B cell (primary cell): ENCODE results near the gene EXD3. TPM values are rescaled to one million over a fixed set of nuclear protein-coding genes. Genes with fewer than 3 reads are reported as not detected.

ENCODE experiments used
- ATAC-seq: fragments of 200-7000 bp; cut with Tn5 transposase; one replicate; pipeline ENCODE4 v1.10.0; 2021; ENCODE audit warnings: low read depth, mild to moderate bottlenecking, moderate number of reproducible peaks, moderate library complexity
- CTCF ChIA-PET: fragments of 350-600 bp; sonication (Branson Sonifier 250); formaldehyde crosslinking; loops from one replicate; lab custom pipeline; 2021; ENCODE audit warnings: antibody characterized with exemption, inconsistent platforms; lab: Charles Lee
- POLR2A ChIA-PET: fragments of 350-600 bp; sonication (Branson Sonifier 250); formaldehyde crosslinking; loops from one replicate; lab custom pipeline; 2021; ENCODE audit warnings: antibody characterized with exemption; lab: Charles Lee
- DNase-seq: peaks from one replicate; pipeline ENCODE4 v3.0.0; 2013
- H2AFZ ChIP-seq: 2 replicates; pipeline ENCODE4 v1.6.1; 2012; ENCODE audit warnings: mild to moderate bottlenecking, low read depth, low read length; ENCODE audit not compliant: insufficient read depth, poor library complexity, severe bottlenecking
- H3K27ac ChIP-seq, 2 donors: 1 replicate in 1 of 2; 2 replicates in 1 of 2; pipeline ENCODE4 v1.5.1; 2012 to 2013; ENCODE audit warnings: low read length in 2 of 2, mild to moderate bottlenecking in 2 of 2, moderate library complexity in 1 of 2
- H3K27me3 ChIP-seq, 4 experiments: fragments of 200-600 bp in 1 of 4; sonication (generic) in 1 of 4; replicated peaks in 1 of 4; 1 replicate in 2 of 4; 2 replicates in 2 of 4; pipeline versions ENCODE4 v1.6.1 to v1.7.0; 2013 to 2016; ENCODE audit warnings: low read length in 3 of 4, mild to moderate bottlenecking in 2 of 4, mixed read lengths in 1 of 4, moderate library complexity in 1 of 4; ENCODE audit not compliant: insufficient read depth in 4 of 4, control insufficient read depth in 3 of 4; ENCODE audit errors: control extremely low read depth in 1 of 4
- H3K36me3 ChIP-seq, 2 experiments: replicated peaks in 1 of 2; 1 replicate in 1 of 2; 2 replicates in 1 of 2; pipeline versions ENCODE4 v1.6.1 to v1.7.1; 2013; ENCODE audit warnings: low read length in 1 of 2; ENCODE audit not compliant: insufficient read depth in 2 of 2, control insufficient read depth in 1 of 2; ENCODE audit errors: control extremely low read depth in 1 of 2, extremely low read depth in 1 of 2
- H3K4me1 ChIP-seq, 2 donors: fragments of 200-600 bp in 1 of 2; sonication (generic) in 1 of 2; 1 replicate in 1 of 2; 2 replicates in 1 of 2; pipeline versions ENCODE4 v1.5.1 to v1.6.1; 2013 to 2017; ENCODE audit warnings: low read length in 2 of 2; ENCODE audit not compliant: control insufficient read depth in 2 of 2, insufficient read depth in 2 of 2
- H3K4me2 ChIP-seq: replicated peaks from 2 replicates; pipeline ENCODE3; 2012; ENCODE audit warnings: mild to moderate bottlenecking, low read depth, low read length; ENCODE audit not compliant: poor library complexity, severe bottlenecking
- H3K4me3 ChIP-seq, 5 experiments: fragments of 200-600 bp in 1 of 5; sonication (generic) in 1 of 5; 1 replicate in 3 of 5; 2 replicates in 2 of 5; pipeline versions ENCODE4 v1.5.1 to v1.7.0; 2011 to 2016; ENCODE audit warnings: low read length in 4 of 5, mild to moderate bottlenecking in 4 of 5, low read depth in 2 of 5, control low read depth in 1 of 5, moderate library complexity in 1 of 5; ENCODE audit not compliant: insufficient read depth in 1 of 5; ENCODE audit errors: control extremely low read depth in 1 of 5, extremely low read depth in 1 of 5
- H3K79me2 ChIP-seq: fragments of 200-600 bp; sonication (generic); one replicate; pipeline ENCODE4 v1.6.0; 2016; ENCODE audit warnings: low read length; ENCODE audit not compliant: control insufficient read depth, insufficient read depth
- H3K9ac ChIP-seq: fragments of 200-600 bp; sonication (generic); 2 replicates; pipeline ENCODE4 v1.6.1; 2017; ENCODE audit warnings: mild to moderate bottlenecking, low read length, moderate library complexity
- H3K9me3 ChIP-seq, 3 donors: one replicate each; pipeline versions ENCODE4 v1.6.1 to v1.7.1; 2013; ENCODE audit warnings: low read length in 2 of 3; ENCODE audit not compliant: control insufficient read depth in 2 of 3, insufficient read depth in 1 of 3; ENCODE audit errors: control extremely low read depth in 1 of 3
- H4K20me1 ChIP-seq: 2 replicates; pipeline ENCODE4 v1.6.0; 2012; ENCODE audit warnings: mild to moderate bottlenecking, low read length; ENCODE audit not compliant: insufficient read depth, control insufficient read depth, poor library complexity, severe bottlenecking
- H3K27ac Mint-ChIP-seq: one replicate; pipeline ENCODE4 v1.8.0; 2021; ENCODE audit warnings: mixed read lengths
- H3K27me3 Mint-ChIP-seq: one replicate; pipeline ENCODE4 v1.8.0; 2021; ENCODE audit warnings: mixed read lengths
- H3K4me1 Mint-ChIP-seq: one replicate; pipeline ENCODE4 v1.8.0; 2021; ENCODE audit warnings: mixed read lengths
- H3K4me3 Mint-ChIP-seq: one replicate; pipeline ENCODE4 v1.8.0; 2021; ENCODE audit warnings: mixed read lengths
- H3K9me3 Mint-ChIP-seq: one replicate; pipeline ENCODE4 v1.8.0; 2022; ENCODE audit warnings: mixed read lengths; ENCODE audit not compliant: insufficient read depth
- EZH2 ChIP-seq: IDR thresholded peaks from 2 replicates; pipeline ENCODE4 v1.6.1; 2012; ENCODE audit warnings: borderline replicate concordance, low read depth, mild to moderate bottlenecking, moderate library complexity, low read length; ENCODE audit not compliant: insufficient read depth, poor library complexity, severe bottlenecking
- WGBS: methylation state at CpG from one replicate; pipeline ENCODE4 v1.1.5; 2013; ENCODE audit warnings: missing lambda C conversion rate; ENCODE audit not compliant: insufficient coverage; 5-methylcytosine and 5-hydroxymethylcytosine counted together
- intact Hi-C: fragments of 100-400 bp; cut with micrococcal nuclease; formaldehyde crosslinking; loops from one replicate; pipeline ENCODE4 v1.10.0; 2022
- polyA plus RNA-seq: library from polyadenylated mRNA; depleted of rRNA; stranded (reverse); fragments of >200 nt; gene quantifications from 2 replicates; pipeline ENCODE4 v1.2.3, GENCODE V29; 2012
- total RNA-seq, 2 donors: library from RNA; stranded (reverse); fragments of 120-200 nt in 1 of 2; gene quantifications; 1 replicate in 1 of 2; 2 replicates in 1 of 2; pipeline versions ENCODE4 v1.2.3 to v1.2.4, GENCODE V29; 2013 to 2022
- TF ChIP-seq, protein P1 (sequence below): fragments of 200-600 bp; IDR thresholded peaks from one replicate; pipeline ENCODE4 v1.8.0; 2022; ENCODE audit warnings: antibody characterized with exemption, mild to moderate bottlenecking

The EXD3 gene
- total and polyA plus RNA-seq, 2 donors (not counting 1 experiment from before 2014, with no cell fraction given): 22.5 to 23.7 TPM

DNA sequence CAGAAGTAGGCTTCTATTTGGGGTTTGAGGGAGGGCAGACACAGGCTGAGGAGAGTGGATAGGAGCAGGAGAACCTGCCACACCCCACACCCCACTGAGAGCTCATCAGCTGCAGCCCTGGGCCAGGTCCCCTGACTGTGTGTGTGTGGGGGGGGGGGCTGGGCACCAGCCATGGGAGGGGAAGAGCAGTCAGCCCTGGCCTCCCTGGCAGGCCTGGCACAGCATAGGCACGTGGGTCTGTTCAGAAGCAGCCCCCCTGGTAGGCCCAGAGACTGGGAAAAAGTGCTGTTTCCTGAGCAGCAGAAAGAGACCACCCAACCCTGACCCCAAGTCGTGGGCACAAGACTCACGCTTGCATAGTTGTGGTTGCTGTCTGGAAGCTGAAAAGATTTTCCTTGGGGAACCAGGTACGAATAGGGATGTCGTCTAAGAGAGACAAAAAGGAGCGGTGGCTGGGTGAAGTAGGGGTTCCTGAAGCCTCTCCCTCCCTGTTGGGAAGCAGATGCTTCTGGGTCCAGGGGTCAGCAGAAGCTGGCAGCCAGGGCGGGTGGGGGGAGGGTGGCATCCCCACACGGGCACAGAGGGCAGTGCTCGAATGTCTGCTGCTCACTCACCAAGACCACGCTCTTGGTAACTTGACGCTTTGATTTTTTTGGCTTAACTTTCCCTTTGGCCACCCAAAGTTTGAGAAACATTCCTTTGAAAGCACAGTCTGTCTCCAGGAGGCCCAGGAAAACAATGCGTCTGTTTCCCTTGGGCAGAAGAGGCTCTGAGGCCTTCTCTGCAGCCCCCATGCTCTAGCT, 33.3 kb upstream of the EXD3 start:
- Histone ChIP-seq H3K4me3 (no peak overlapping the region), H3K4me1 (peaks cover 56 to 69% of the 10 kb centered on the region in 2 donors), H3K9ac (no peak overlapping the region), H3K79me2 (peaks cover 6% of the 10 kb centered on the region), H2AFZ (no peak overlapping the region), H4K20me1 (peaks cover 16% of the 10 kb centered on the region), H3K36me3 (peaks cover 0 to 3% of the 10 kb centered on the region in 2 experiments), H3K27ac (no peak overlapping the region), H3K4me2 (no peak overlapping the region), H3K9me3 (peaks cover 0 to 6% (median 0%) of the 10 kb centered on the region in 3 donors), H3K27me3 (no peaks in the 10 kb centered on the region)
- WGBS: 79% methylated on average over 12 of the region's 12 CpGs
- Mint-ChIP-seq H3K9me3 (no peaks in the 10 kb centered on the region), H3K4me3 (peak overlapping the region; percentile 44), H3K27me3 (no peaks in the 10 kb centered on the region), H3K27ac (peak overlapping the region; percentile 6), H3K4me1 (peaks cover 37% of the 10 kb centered on the region)
- intact Hi-C loops: loop anchor here (10.0 kb wide), 1 partner anchor 661 kb away; the partner anchor contains the start of genes CCDC183 and TMEM141
- ATAC-seq (no peak), DNase-seq (peak; percentile 34)
- TF ChIP-seq, protein P1, sequence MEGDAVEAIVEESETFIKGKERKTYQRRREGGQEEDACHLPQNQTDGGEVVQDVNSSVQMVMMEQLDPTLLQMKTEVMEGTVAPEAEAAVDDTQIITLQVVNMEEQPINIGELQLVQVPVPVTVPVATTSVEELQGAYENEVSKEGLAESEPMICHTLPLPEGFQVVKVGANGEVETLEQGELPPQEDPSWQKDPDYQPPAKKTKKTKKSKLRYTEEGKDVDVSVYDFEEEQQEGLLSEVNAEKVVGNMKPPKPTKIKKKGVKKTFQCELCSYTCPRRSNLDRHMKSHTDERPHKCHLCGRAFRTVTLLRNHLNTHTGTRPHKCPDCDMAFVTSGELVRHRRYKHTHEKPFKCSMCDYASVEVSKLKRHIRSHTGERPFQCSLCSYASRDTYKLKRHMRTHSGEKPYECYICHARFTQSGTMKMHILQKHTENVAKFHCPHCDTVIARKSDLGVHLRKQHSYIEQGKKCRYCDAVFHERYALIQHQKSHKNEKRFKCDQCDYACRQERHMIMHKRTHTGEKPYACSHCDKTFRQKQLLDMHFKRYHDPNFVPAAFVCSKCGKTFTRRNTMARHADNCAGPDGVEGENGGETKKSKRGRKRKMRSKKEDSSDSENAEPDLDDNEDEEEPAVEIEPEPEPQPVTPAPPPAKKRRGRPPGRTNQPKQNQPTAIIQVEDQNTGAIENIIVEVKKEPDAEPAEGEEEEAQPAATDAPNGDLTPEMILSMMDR: no peak
- TF ChIP-seq EZH2: no peak
- POLR2A ChIA-PET: no interaction called here
- CTCF ChIA-PET: no interaction called here
